IMR-90 (cell line): ENCODE data around the gene WFDC5. TPM values are rescaled to one million over a fixed set of nuclear protein-coding genes. Genes with fewer than 3 reads are reported as not detected.

Experiments used
- ATAC-seq: fragments of 200-7000 bp; cut with Tn5 transposase; 2 replicates; pipeline ENCODE4 v1.9.1; 2020; ENCODE audit warnings: low read depth, mild to moderate bottlenecking, moderate library complexity
- BruUV-seq: library from RNA; stranded (reverse); fragments of 400-500 nt; replicated peaks from 2 replicates; lab custom pipeline; 2021; lab: Mats Ljungman, UMichigan
- CTCF ChIA-PET: fragments of 300-600 bp; formaldehyde crosslinking; extraction: SDS; loops from one replicate; lab custom pipeline; 2021; ENCODE audit warnings: antibody characterized with exemption; lab: Yijun Ruan, JAX
- POLR2A ChIA-PET: fragments of 300-600 bp; sonication (Branson Sonifier 250); formaldehyde crosslinking; loops from one replicate; lab custom pipeline; 2022; ENCODE audit warnings: antibody characterized with exemption; ENCODE audit not compliant: unreplicated experiment; lab: Charles Lee
- DNase-seq: peaks from one replicate; pipeline ENCODE4 v3.0.0; 2013
- H2AFZ ChIP-seq: replicated peaks from 2 replicates; pipeline ENCODE3; 2013; ENCODE audit warnings: low read length, mild to moderate bottlenecking; ENCODE audit not compliant: poor library complexity
- H2AK5ac ChIP-seq: 2 replicates; pipeline ENCODE4 v1.6.1; 2013; ENCODE audit warnings: low read depth, low read length, inconsistent platforms
- H2AK9ac ChIP-seq: replicated peaks from 2 replicates; pipeline ENCODE3; 2013; ENCODE audit warnings: mild to moderate bottlenecking, low read depth, low read length, moderate library complexity; ENCODE audit not compliant: poor library complexity
- H2BK120ac ChIP-seq: 2 replicates; pipeline ENCODE4 v1.6.1; 2013; ENCODE audit warnings: low read depth, low read length, inconsistent platforms
- H2BK15ac ChIP-seq: 3 replicates; pipeline ENCODE4 v1.6.1; 2013; ENCODE audit warnings: low read depth, low read length, inconsistent platforms
- H2BK20ac ChIP-seq: 2 replicates; pipeline ENCODE4 v1.6.1; 2013; ENCODE audit warnings: low read depth, mild to moderate bottlenecking, inconsistent platforms, low read length, moderate library complexity
- H2BK5ac ChIP-seq: 2 replicates; pipeline ENCODE4 v1.6.1; 2013; ENCODE audit warnings: mild to moderate bottlenecking, low read depth, low read length, inconsistent platforms; ENCODE audit not compliant: poor library complexity, severe bottlenecking
- H3K14ac ChIP-seq: replicated peaks from 2 replicates; pipeline ENCODE4 v1.6.1; 2013; ENCODE audit warnings: low read depth, low read length, inconsistent platforms
- H3K18ac ChIP-seq: 2 replicates; pipeline ENCODE4 v1.6.1; 2013; ENCODE audit warnings: low read depth, low read length, control low read depth
- H3K23ac ChIP-seq: 2 replicates; pipeline ENCODE4 v1.6.1; 2013; ENCODE audit warnings: low read depth, low read length, inconsistent platforms
- H3K27ac ChIP-seq: 2 replicates; pipeline ENCODE4 v1.5.1; 2013; ENCODE audit warnings: mild to moderate bottlenecking, control low read depth, low read length; ENCODE audit not compliant: insufficient read depth
- H3K27me3 ChIP-seq: 2 replicates; pipeline ENCODE4 v1.6.1; 2013; ENCODE audit warnings: low read length; ENCODE audit not compliant: control insufficient read depth, insufficient read depth
- H3K36me3 ChIP-seq: 2 replicates; pipeline ENCODE4 v1.6.1; 2013; ENCODE audit warnings: low read length, mixed read lengths; ENCODE audit not compliant: control insufficient read depth, insufficient read depth
- H3K4ac ChIP-seq: 2 replicates; pipeline ENCODE4 v1.6.1; 2013; ENCODE audit warnings: low read depth, low read length, inconsistent platforms
- H3K4me1 ChIP-seq: 2 replicates; pipeline ENCODE4 v1.6.1; 2013; ENCODE audit warnings: low read length, mixed read lengths; ENCODE audit not compliant: control insufficient read depth, insufficient read depth
- H3K4me2 ChIP-seq: 2 replicates; pipeline ENCODE4 v1.6.1; 2013; ENCODE audit warnings: low read depth, mild to moderate bottlenecking, control low read depth, low read length, moderate library complexity
- H3K4me3 ChIP-seq: 2 replicates; pipeline ENCODE4 v1.5.1; 2013; ENCODE audit warnings: low read depth, mild to moderate bottlenecking, control low read depth, low read length, moderate library complexity; ENCODE audit not compliant: insufficient read depth
- H3K56ac ChIP-seq: 2 replicates; pipeline ENCODE4 v1.6.1; 2013; ENCODE audit warnings: low read length, inconsistent platforms; ENCODE audit not compliant: insufficient read depth; ENCODE audit errors: extremely low read depth
- H3K79me1 ChIP-seq, 2 experiments: 2 replicates each; pipeline ENCODE4 v1.6.1; 2013; ENCODE audit warnings: low read length in 2 of 2, inconsistent platforms in 1 of 2, low read depth in 1 of 2
- H3K9ac ChIP-seq: 2 replicates; pipeline ENCODE4 v1.6.1; 2013; ENCODE audit warnings: low read depth, low read length, control low read depth
- H3K9me1 ChIP-seq: 2 replicates; pipeline ENCODE4 v1.6.1; 2013; ENCODE audit warnings: low read length, inconsistent platforms; ENCODE audit not compliant: insufficient read depth
- H3K9me3 ChIP-seq: 2 replicates; pipeline ENCODE4 v1.6.1; 2013; ENCODE audit warnings: low read length; ENCODE audit not compliant: control insufficient read depth, insufficient read depth
- H4K20me1 ChIP-seq: 2 replicates; pipeline ENCODE4 v1.6.1; 2013; ENCODE audit warnings: low read length, inconsistent platforms; ENCODE audit not compliant: insufficient read depth
- H4K5ac ChIP-seq: 2 replicates; pipeline ENCODE4 v1.6.1; 2013; ENCODE audit warnings: mild to moderate bottlenecking, low read depth, low read length, control low read depth
- H4K8ac ChIP-seq, 2 experiments: 2 replicates each; pipeline ENCODE4 v1.6.1; 2013; ENCODE audit warnings: low read depth in 2 of 2, low read length in 2 of 2, control low read depth in 1 of 2, inconsistent platforms in 1 of 2
- H4K91ac ChIP-seq: 2 replicates; pipeline ENCODE4 v1.6.1; 2013; ENCODE audit warnings: low read depth, low read length, inconsistent platforms; ENCODE audit not compliant: insufficient read depth
- BHLHE40 ChIP-seq: fragments of 150-350 bp; IDR thresholded peaks from 2 replicates; pipeline ENCODE4 v1.6.1; 2016; ENCODE audit warnings: mild to moderate bottlenecking, low read depth, low read length
- CEBPB ChIP-seq: IDR thresholded peaks from 2 replicates; pipeline ENCODE4 v1.6.1; 2012; ENCODE audit warnings: low read depth, low read length, improper control_type of control experiment
- CHD1 ChIP-seq: IDR thresholded peaks from 2 replicates; pipeline ENCODE4 v1.6.1; 2012; ENCODE audit warnings: low read depth, low read length, improper control_type of control experiment
- FOS ChIP-seq: fragments of 150-350 bp; IDR thresholded peaks from 2 replicates; pipeline ENCODE4 v1.6.1; 2016; ENCODE audit warnings: low read depth, low read length
- MAFK ChIP-seq: IDR thresholded peaks from 2 replicates; pipeline ENCODE4 v1.6.1; 2012; ENCODE audit warnings: low read depth, low read length, improper control_type of control experiment
- MAZ ChIP-seq: IDR thresholded peaks from 2 replicates; pipeline ENCODE4 v1.6.1; 2012; ENCODE audit warnings: low read depth, mild to moderate bottlenecking, low read length, improper control_type of control experiment, moderate library complexity, borderline replicate concordance
- MXI1 ChIP-seq: IDR thresholded peaks from 2 replicates; pipeline ENCODE4 v1.6.1; 2012; ENCODE audit warnings: low read depth, mild to moderate bottlenecking, low read length, moderate library complexity, borderline replicate concordance
- NFE2L2 ChIP-seq: fragments of 150-350 bp; IDR thresholded peaks from 2 replicates; pipeline ENCODE4 v1.6.1; 2016; ENCODE audit warnings: low read depth, mild to moderate bottlenecking, low read length
- POLR2A ChIP-seq: IDR thresholded peaks from 2 replicates; pipeline ENCODE4 v1.6.1; 2012; ENCODE audit warnings: mild to moderate bottlenecking, low read depth, low read length
- RAD21 ChIP-seq: IDR thresholded peaks from 2 replicates; pipeline ENCODE4 v1.6.1; 2012; ENCODE audit warnings: low read length, improper control_type of control experiment
- RCOR1 ChIP-seq: IDR thresholded peaks from 2 replicates; pipeline ENCODE4 v1.6.1; 2012; ENCODE audit warnings: mild to moderate bottlenecking, low read length, improper control_type of control experiment; ENCODE audit not compliant: insufficient replicate concordance
- RFX5 ChIP-seq: IDR thresholded peaks from 2 replicates; pipeline ENCODE4 v1.8.0; 2012; ENCODE audit warnings: low read depth, mild to moderate bottlenecking, low read length, moderate library complexity
- SMC3 ChIP-seq: fragments of 150-350 bp; IDR thresholded peaks from 2 replicates; pipeline ENCODE4 v1.6.1; 2016; ENCODE audit warnings: low read depth, mild to moderate bottlenecking, antibody characterized with exemption, low read length, moderate library complexity
- WGBS, 2 experiments: methylation state at CpG; one replicate each; pipeline versions ENCODE4 v1.1.5 to v1.1.7; 2013; ENCODE audit warnings: missing lambda C conversion rate in 2 of 2; ENCODE audit not compliant: insufficient read length in 1 of 2; ENCODE audit errors: extremely low coverage in 2 of 2; 5-methylcytosine and 5-hydroxymethylcytosine counted together
- dilution Hi-C: fragments of 300-500 bp; cut with HindIII; formaldehyde crosslinking; loops from one replicate; pipeline ENCODE4 v1.14.3; 2018; ENCODE audit warnings: low sequenced_read_pairs; ENCODE audit not compliant: unreplicated experiment
- in situ Hi-C: fragments of 300-500 bp; cut with MboI; formaldehyde crosslinking; loops from 3 replicates; pipeline ENCODE4 v1.14.3; 2019; ENCODE audit warnings: low sequenced_read_pairs, inconsistent platforms, mixed read lengths
- intact Hi-C: fragments of 100-400 bp; cut with micrococcal nuclease; formaldehyde crosslinking; loops from 2 replicates; pipeline ENCODE4 v1.10.0; 2022
- polyA plus RNA-seq, 3 experiments: library from polyadenylated mRNA; depleted of rRNA; stranded (reverse); fragments of >200 nt; gene quantifications; 2 replicates each; pipeline ENCODE4 v1.2.3, GENCODE V29; 2012; ENCODE audit warnings: low replicate concordance in 1 of 3
- total RNA-seq: library from RNA; depleted of rRNA; stranded (reverse); fragments of >200 nt; gene quantifications from 2 replicates; pipeline ENCODE4 v1.2.3, GENCODE V29; 2012
- TF ChIP-seq, protein P1 (sequence below): fragments of 150-350 bp; IDR thresholded peaks from 2 replicates; pipeline ENCODE4 v1.6.1; 2017; ENCODE audit warnings: mild to moderate bottlenecking, antibody characterized with exemption, low read length, low read depth
- TF ChIP-seq, protein P2 (sequence below): fragments of 150-350 bp; IDR thresholded peaks from 2 replicates; pipeline ENCODE4 v1.6.1; 2016; ENCODE audit warnings: low read depth, mild to moderate bottlenecking, low read length, moderate library complexity, borderline replicate concordance
- TF ChIP-seq, protein P3 (sequence below): conservative IDR thresholded peaks from 2 replicates; pipeline ENCODE4 v1.5.1; 2012; ENCODE audit warnings: mild to moderate bottlenecking, low read depth, low read length, improper control_type of control experiment

WFDC5 gene
- total and polyA plus RNA-seq, 2 of the 4 experiments (the other 2 are of a cell fraction), result not detected

DNA sequence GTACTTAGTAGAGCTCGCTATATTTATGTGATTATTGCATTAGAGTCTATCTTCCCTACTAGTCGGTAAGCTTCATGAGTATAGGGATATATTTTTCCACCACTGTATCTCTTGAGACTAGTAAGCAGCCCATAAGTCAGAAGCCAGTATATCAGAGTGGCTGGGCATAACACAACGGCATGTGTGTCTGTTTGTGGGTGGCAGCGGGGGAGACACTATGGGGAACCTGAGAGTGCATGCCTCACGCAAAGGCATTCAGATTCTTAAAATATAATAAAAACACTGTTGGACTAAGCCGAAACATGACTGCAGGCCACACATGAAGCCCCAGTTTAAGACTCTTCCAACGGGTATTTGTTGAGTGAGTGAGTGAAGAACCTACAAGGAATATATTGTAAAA, 22.1 kb downstream of the WFDC5 start:
- Histone ChIP-seq H2BK15ac (no peak overlapping the region; the same call in 2 of the 3 replicates), H3K4me3 (no peak overlapping the region), H3K79me1 (no peaks in the 10 kb centered on the region), H4K91ac (no peak overlapping the region; the same call in 1 of the 2 replicates), H2BK5ac (no peak overlapping the region), H3K9me3 (0 out of 2 replicates have a peak, but pooled peaks cover 1% of the 10 kb centered on the region), H3K4me2 (no peak overlapping the region), H2AK9ac (no peak overlapping the region), H4K8ac (no peak overlapping the region), H3K27me3 (peaks cover 10% of the 10 kb centered on the region), H3K36me3 (no peaks in the 10 kb centered on the region), H2BK120ac (no peak overlapping the region), H2BK20ac (no peak overlapping the region), H3K23ac (no peak overlapping the region), H4K20me1 (no peaks in the 10 kb centered on the region), H2AK5ac (no peak overlapping the region), H3K4ac (no peak overlapping the region), H3K9ac (no peak overlapping the region), H3K14ac (no peak overlapping the region), H3K4me1 (peaks cover 8% of the 10 kb centered on the region; the same call in 1 of the 2 replicates), H2AFZ (no peak overlapping the region), H3K9me1 (no peaks in the 10 kb centered on the region; the same call in 1 of the 2 replicates), H4K5ac (no peak overlapping the region), H3K56ac (no peak overlapping the region), H3K18ac (no peak overlapping the region), H3K27ac (no peak overlapping the region)
- no CpG with 5 or more reads among the region's 7 CpGs for WGBS, 2 experiments
- dilution Hi-C loops (no loop called here), in situ Hi-C loops (no loop called here), intact Hi-C loops (loop anchor here (10.0 kb wide), 1 partner anchor 682 kb away; no protein-coding TSS in a partner anchor)
- CTCF ChIA-PET, result interaction anchor here (0.7 kb wide), 1 partner anchor 73 kb away, joined by 3 read pairs; no protein-coding TSS in a partner anchor
- POLR2A ChIA-PET, result no interaction called here
- no peak for ATAC-seq
- no peak for TF ChIP-seq RCOR1
- TF ChIP-seq NFE2L2, result no peak
- TF ChIP-seq BHLHE40, result no peak
- TF ChIP-seq CEBPB, result no peak
- no peak for TF ChIP-seq CHD1
- no peak for TF ChIP-seq RFX5
- TF ChIP-seq, protein P1, sequence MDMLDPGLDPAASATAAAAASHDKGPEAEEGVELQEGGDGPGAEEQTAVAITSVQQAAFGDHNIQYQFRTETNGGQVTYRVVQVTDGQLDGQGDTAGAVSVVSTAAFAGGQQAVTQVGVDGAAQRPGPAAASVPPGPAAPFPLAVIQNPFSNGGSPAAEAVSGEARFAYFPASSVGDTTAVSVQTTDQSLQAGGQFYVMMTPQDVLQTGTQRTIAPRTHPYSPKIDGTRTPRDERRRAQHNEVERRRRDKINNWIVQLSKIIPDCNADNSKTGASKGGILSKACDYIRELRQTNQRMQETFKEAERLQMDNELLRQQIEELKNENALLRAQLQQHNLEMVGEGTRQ, result no peak
- TF ChIP-seq, protein P2, sequence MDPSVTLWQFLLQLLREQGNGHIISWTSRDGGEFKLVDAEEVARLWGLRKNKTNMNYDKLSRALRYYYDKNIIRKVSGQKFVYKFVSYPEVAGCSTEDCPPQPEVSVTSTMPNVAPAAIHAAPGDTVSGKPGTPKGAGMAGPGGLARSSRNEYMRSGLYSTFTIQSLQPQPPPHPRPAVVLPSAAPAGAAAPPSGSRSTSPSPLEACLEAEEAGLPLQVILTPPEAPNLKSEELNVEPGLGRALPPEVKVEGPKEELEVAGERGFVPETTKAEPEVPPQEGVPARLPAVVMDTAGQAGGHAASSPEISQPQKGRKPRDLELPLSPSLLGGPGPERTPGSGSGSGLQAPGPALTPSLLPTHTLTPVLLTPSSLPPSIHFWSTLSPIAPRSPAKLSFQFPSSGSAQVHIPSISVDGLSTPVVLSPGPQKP, result no peak
- TF ChIP-seq, protein P3, sequence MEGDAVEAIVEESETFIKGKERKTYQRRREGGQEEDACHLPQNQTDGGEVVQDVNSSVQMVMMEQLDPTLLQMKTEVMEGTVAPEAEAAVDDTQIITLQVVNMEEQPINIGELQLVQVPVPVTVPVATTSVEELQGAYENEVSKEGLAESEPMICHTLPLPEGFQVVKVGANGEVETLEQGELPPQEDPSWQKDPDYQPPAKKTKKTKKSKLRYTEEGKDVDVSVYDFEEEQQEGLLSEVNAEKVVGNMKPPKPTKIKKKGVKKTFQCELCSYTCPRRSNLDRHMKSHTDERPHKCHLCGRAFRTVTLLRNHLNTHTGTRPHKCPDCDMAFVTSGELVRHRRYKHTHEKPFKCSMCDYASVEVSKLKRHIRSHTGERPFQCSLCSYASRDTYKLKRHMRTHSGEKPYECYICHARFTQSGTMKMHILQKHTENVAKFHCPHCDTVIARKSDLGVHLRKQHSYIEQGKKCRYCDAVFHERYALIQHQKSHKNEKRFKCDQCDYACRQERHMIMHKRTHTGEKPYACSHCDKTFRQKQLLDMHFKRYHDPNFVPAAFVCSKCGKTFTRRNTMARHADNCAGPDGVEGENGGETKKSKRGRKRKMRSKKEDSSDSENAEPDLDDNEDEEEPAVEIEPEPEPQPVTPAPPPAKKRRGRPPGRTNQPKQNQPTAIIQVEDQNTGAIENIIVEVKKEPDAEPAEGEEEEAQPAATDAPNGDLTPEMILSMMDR, result no peak
- no peak for TF ChIP-seq FOS
- no peak for TF ChIP-seq MAZ
- TF ChIP-seq MXI1, result no peak
- no peak for TF ChIP-seq POLR2A
- no peak for TF ChIP-seq MAFK
- TF ChIP-seq SMC3, result no peak
- no peak for TF ChIP-seq RAD21
- no peak for DNase-seq
- no TSS peak for BruUV-seq
